OCI-LY7 (cell line): Measurements from ENCODE around the gene CCNF.

ENCODE experiments used
- CTCF ChIP-seq: fragments of 200-600 bp; sonication (generic); conservative IDR thresholded peaks from 2 replicates; pipeline ENCODE4 v1.5.1; 2014; ENCODE audit warnings: mild to moderate bottlenecking, antibody characterized with exemption, low read length, moderate library complexity, mixed read lengths
- EZH2phosphoT487 ChIP-seq: fragments of 200-600 bp; sonication (generic); IDR thresholded peaks from 2 replicates; pipeline ENCODE4 v1.6.1; 2018; ENCODE audit warnings: low read depth, borderline replicate concordance, mild to moderate bottlenecking, mixed run types, antibody characterized with exemption, low read length, moderate library complexity, mixed read lengths

- TF ChIP-seq CTCF (0 out of 2 replicates have a peak, but pooled peaks have one; percentile 13), EZH2phosphoT487 (no peak)
These were observed 46.4 kb downstream of the CCNF start for GRCh38 chr16:2475413-2476344.
